NCI-H510A treated with DMSO at 0.1 percent for 48 hours (cell line): Measurements from ENCODE around the gene IFI44L.
A peak's percentile ranks its signal among the peaks of the same experiment; 100 is the strongest.

Source experiments
- DNase-seq: peaks from one replicate; lab custom pipeline; 2025; lab: John Stamatoyannopoulos, UW

IFI44L gene

DNA sequence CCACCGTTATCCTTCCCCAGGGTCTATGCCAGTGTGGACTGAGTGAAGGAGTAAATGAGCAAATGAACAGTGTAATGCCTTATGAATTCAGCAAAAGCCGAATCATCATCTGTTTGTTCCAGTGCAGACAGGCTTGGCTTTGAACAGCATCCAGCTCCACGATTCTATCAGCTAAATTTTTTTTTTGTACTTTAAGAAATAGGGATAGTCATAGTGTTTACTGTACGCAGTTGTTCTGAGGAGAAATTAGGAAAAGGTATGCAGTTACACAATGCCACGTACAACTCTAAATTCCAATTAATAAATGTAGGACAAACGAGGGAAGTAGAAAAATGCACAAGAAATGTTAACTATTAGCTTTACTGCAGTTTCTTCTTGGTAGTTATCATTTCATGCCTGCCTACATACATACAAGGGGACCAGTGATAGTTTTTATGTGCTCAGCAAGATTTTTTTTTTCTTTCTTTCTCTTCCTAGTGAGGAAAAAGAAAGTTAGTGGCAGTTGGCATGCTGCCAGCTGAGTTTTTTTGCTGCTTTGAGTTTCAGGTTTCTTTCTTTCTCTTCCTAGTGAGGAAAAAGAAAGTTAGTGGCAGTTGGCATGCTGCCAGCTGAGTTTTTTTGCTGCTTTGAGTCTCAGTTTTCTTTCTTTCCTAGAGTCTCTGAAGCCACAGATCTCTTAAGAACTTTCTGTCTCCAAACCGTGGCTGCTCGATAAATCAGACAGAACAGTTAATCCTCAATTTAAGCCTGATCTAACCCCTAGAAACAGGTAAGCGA, at the start of gene IFI44L:
TSS of gene IFI44L (plus strand) at position 646 of the 777 bp plus-strand sequence. CDS start 7,468 bp downstream, outside the sequence.
- DNase-seq, result no peak

- DNase-seq, result no peak
Observed at GRCh38 chr1:78570539-78570938, 49.7 kb upstream of the IFI44L start.

DNA sequence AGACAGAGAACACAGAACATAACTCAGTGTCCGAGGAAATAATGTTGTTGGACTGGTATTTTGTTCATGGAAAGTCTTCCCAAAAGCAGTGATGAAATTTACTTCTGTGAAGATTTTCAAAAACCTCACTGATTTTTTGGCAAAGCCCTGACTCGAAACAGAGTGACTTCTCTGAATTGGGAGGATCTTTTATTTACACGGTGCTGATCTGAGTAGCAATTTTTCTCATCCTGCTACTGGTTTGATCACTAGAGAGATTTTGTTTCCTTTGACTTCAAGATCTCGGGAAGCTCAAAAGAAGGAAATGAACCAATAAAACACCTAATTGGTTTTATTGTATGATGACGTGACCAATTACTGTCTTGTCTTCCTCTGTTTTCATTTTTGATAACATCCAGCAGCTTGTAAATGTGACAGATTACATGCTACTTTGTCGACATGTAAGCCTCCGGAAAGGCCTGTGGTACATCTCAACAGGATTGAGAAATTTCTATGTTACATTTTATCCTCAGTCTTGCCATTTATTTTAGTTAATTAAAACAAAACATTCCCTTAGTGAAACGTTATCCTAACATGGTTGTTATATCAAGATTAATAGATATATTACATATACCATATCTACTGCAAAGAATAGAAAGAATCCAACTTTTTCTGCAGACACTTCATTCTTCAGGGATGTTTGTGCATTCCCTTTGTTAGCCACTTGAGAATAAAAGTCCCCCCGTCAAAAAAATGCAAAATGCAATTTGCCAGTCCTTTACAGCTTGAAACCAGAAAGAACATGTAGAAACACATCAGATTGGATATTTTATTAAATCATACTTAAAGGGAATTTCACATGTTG, 42.8 kb upstream of the IFI44L start:
- DNase-seq, result no peak

DNA sequence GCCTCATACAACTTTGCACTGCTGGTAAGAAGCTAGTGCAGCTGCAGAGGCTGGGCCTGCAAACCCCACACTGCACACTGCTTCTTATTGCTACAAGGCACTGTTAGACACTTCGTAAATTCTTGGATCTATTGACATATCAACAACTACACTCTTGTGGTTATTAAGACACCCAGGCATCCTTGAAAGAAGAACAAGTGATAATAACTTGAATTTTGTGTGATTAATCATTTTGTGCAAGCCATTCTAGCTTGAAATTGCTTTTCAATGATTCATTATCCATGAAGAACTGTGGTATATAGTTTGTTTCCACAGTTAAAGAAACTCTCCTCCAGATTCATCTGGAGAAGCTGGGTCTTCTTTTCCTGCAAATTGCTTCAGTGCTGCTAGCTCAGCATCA, 33.7 kb upstream of the IFI44L start:
- DNase-seq, result no peak

DNA sequence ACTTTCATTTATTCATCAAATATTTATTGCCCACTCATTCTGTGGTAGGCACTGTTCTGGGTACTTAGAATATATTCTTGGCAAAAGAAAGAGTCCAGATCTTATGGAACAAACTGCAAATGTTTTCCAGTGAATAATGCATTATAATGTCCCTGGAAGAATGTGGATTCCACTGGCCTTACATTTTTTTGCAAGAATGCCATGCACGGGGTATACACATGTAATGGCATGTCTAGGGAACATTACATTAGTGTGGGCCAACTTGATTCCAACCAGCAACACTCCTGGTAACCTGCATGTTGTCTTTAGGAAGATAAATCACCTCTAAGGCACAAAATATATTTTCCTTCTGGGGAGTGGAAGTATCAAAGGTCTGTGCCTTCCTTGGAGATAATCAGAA, 33.0 kb upstream of the IFI44L start:
- no peak for DNase-seq

GRCh38 chr1:78591971-78592370, 28.3 kb upstream of the IFI44L start:
- no peak for DNase-seq

- DNase-seq, result no peak
Observed at GRCh38 chr1:78599294-78599693, 21.0 kb upstream of the IFI44L start.

GRCh38 chr1:78601068-78601467, 19.2 kb upstream of the IFI44L start:
- peak; percentile 63 for DNase-seq

- DNase-seq, result no peak
Observed at GRCh38 chr1:78603206-78603605, 17.0 kb upstream of the IFI44L start.

DNA sequence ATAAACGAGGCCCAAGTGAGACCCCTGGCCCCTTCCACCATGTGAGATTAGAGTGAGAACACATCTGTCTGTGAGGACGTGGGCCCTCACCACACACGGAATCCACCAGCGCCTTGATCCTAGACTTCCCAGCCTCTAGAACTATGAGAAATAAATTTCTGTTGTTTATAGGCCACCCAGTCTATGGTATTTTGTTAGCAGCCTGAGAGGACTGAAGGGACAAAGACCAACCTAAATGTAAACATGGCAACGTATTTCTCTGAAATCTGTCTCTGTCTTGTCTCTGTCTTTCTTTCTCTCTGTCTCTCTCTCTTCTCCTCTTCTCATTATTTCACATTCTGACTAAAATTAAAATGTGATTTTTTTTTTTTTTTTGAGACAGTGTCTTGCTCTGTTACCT, 15.6 kb upstream of the IFI44L start:
- no peak for DNase-seq

GRCh38 chr1:78606274-78606673, 14.0 kb upstream of the IFI44L start:
- no peak for DNase-seq

- DNase-seq, result peak; percentile 50
Observed at GRCh38 chr1:78607334-78607927, 12.8 kb upstream of the IFI44L start.

DNA sequence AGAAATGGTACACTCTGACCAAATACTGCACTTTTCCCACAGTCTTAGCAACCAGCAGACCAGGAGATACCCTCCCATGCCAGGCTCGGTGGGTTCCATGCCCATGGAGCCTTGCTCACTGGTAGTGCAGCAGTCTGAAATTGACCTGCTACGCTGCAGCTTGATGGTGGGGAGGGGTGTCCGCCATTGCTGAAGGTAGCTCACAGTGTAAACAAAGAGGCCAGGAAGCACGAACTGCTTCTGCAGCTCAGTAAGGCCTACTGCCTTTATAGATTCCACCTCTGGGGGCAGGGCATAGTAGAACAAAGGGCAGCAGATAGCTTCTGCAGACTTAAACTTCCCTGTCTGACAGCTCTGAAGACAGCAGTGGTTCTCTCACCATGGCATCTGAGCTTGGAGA, 12.3 kb upstream of the IFI44L start:
- DNase-seq, result no peak

DNA sequence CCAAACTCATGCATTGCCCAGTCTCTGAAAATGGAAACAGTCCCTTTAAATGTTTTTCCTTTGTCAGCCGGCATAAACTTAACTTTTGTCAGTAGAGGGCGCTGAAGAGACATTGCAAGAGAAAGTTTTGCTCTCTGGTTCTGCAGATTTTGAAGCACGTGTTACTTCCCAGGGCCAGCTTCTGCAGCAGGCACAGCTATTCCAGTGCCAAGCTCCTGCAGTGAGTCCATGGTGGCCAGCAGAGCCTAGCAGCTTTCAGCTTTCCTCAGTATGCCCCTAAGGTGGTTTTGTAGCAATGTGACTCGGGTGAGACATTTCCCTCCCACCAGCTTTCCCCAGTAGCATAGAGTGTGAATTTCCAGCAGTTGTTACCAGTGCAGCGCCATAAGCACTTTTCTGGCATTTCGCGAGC, 2.6 kb upstream of the IFI44L start:
- peak; percentile 87 for DNase-seq

DNA sequence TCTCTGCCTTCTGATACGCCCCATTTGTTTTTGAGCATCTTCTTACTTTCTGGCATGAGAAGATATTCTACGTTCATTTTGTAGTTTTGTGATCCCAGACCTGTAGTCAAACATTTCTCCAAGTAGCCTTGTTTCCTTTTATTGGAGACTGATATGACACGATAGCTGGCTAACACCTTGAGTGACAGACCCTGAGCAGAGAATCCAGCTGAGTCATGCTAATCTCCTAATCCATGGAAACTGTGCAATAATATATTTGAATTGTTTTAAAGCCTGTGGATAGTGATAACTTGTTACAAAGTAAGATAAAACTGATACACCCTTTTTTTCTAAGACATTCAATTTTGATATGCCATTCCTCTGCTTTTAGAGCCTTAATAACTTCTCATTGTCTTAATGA, 1.2 kb upstream of the IFI44L start:
- no peak for DNase-seq

DNA sequence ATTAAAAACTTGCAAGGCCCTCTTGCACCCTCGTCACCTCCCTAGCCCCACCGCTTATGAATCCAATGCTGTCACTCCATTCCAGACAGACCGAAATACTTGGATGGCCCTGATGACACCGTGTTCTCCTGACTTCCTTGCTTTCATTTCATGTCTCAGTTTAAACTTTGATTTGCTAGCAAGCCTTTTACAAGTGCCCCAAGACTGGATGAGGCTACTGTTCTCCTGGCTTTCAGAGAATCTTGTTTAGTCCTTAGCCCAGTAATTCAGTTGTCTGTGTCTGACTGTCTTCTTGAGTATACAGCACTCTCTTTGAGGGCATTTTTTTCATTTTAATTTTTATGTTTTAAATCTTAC, 824 bp upstream of the IFI44L start:
- no peak for DNase-seq

DNA sequence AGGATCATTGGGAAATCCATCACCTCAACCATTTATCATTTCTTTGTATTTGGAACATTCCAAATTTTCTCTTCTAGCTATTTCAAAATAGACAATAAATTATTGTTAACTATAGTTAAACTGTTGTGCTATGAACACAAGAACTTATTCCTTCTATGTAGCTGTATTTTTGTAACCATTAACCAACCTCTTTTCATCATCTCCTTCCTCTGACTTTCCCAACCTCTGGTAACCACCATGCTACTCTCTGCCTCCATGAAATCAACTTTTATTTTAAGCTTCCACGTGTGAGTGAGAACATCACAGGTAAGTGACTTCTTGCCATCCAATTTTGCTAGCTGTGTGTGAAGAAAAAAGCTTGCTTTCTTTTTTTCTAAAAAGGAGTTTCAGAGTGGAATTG, 418 bp downstream of the IFI44L start:
- DNase-seq, result no peak

DNA sequence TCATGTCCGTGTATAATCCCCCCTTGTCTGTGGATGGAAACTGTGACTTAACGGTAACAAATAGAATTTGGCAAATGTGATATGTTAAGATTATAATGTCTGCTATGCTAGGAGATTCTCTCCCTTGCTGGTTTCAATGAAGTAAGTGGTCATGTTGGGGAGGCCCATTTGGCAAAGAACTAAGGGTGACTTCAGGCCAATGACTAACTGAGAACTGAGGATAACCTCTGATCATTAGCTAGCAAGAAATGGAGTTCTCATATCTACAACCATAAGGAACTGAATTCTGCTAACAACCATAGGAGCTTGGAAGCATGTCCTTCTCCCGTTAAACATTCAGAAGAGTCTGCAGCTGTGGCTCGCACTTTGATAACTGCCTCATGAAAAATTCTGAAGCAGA, 2.3 kb downstream of the IFI44L start:
- no peak for DNase-seq

DNA sequence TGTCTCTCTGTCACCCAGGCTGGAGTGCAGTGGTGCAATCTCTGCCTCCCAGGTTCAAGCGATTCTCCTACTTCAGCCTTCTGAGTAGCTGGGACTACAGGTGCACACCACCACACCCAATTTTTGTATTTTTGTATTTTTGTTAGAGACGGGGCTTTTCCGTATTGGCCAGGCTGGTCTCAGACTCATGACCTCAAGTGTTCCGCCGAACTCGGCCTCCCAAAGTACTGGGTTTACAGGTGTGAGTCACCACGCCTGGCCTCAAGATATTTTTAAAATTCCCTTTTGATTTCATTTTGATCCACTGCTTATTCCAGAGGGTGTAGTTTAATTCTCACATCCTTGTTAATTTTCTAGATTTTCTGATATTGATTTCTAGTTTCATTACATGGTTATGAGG, 3.8 kb downstream of the IFI44L start:
- DNase-seq, result no peak

- DNase-seq, result no peak
Observed at GRCh38 chr1:78627321-78627720, 7.1 kb downstream of the IFI44L start.

- no peak for DNase-seq
Observed at GRCh38 chr1:78630600-78630999, 10.4 kb downstream of the IFI44L start.

DNA sequence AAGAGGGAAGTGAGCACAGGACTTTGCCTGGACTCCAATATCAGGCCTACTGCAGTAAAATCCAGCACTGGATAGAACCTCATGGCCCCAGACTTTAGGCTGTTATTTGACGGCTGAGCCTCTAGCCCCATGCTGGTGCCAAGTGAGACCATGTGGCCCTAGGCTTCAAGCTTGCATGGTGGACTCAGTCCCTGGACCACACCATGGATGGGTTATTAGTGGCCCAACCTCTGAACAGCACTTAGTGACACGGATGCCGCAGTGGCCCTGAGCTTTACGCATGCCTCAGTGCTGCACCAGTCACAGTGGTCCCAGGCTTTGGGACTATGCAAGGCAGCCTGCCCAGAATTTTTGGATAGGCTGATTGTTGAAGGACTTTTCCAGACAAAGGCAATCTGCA, 13.0 kb downstream of the IFI44L start:
- DNase-seq, result no peak

DNA sequence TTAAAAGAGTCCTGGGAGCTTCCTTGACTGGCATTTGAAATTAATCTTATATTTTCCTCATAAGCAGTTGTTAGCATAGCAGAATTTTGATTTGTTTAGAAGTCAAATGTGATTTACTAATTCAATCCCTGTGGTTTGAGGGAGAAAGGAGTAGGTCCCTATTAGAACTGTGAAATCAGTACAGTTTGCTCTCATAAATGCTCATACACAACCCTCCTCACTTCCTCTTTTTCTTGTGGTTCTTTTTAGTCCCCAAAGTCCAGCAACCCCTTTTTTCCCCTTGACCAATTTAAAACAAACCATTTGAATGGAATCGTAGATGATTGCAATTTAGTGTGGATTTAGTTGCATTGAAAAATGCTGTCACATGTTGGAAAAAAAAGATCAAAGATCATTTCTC, 20.2 kb downstream of the IFI44L start:
- DNase-seq, result no peak
